ENCODE results near the gene PDCD6IP.
"Not testable (repeated sequence)": the region's sequence is repeated elsewhere in the genome, so short reads cannot be mapped to it uniquely, and the experiment has no call there.

PDCD6IP gene

DNA sequence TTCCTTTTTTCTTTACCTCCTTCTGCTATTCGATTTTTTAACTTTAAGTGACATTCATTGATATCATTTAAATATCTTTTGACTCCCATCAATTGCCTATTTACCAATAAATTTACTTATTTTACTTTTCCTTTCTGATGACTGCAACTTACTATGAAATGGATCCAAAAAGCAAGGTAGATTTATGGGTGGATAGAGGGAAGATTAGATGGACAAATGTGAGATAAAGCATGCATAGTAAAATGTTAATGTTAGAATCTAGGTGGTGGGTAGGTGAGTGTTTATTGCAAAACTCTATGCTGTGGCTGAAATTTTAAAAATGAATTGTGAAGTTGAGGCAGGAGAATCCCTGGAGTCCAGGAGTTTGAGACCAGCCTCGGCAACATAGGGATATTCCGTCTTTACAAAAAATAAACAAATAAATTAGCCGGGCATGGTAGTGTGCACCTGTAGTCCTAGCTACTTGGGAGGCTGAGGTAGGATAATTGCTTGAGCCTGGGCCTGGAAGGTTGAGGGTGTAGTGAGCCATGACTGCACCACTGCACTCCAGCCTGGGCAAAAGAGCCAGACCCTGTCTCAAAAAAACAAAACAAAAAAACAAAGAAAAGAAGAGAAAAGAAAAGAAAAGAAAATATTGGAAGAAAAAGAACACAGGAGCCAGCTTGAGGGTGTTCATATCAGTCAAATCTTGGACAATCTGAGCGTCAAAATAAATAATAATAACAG, 6.1 kb upstream of the PDCD6IP start:
- DNase-seq, result no peak

DNA sequence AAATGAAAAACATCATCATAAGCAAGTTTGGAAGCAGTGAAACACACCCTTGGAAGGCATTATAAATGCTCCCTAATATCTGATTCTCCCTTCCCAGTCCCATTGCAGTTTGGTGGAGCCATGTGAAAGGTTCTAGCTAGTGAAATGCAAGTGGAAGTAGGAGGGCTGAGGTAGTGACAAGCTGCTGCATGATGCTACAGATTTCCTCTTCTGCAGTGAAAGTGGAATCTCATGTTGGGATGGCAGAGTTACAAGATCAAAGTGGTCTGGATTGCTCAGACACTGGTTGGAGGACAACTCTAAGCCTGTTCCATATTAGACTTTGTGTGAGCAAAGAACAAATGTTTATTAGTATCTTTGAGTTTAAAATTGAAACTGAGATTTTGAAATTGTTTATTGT, 3.3 kb upstream of the PDCD6IP start:
- no peak for DNase-seq

DNA sequence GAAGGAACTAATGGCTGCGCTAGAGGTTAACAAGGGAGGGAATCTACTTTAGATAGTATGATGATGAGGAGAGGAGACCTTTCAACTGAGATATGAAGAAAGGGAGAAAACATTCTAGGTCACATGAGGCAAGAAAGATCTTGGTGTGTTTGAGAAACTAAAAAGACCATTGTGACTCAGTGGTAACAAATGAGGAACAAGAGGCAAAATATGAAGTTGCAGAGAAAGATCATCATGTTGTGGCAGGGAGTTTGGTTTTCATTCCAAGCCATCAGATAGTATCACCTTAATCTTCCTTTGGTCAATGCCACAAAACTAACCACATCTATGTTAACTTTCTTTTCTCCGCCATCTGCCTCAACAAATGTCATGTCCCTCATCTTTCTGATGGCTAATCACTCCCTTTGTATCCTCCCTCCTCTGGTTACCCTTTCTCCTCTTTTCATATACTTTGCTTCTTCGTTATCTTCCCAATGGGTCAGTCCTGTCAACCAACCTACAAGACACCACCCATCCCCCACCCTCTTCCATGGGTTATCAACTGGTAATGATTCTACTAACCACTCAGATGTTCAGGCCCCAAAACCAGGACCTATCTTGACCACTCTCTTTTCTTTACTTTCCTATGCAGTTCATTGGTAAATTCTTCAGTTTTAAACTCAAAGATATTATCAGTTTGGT, 2.4 kb upstream of the PDCD6IP start:
- DNase-seq, result no peak

GRCh38 chr3:33798113-33798417, 365 bp upstream of the PDCD6IP start:
- DNase-seq, result peak in 1 of 2 experiments; percentile 62

GRCh38 chr3:33799202-33799551, 747 bp downstream of the PDCD6IP start:
- DNase-seq, result no peak

- DNase-seq, result no peak
These were observed 4.8 kb downstream of the PDCD6IP start for GRCh38 chr3:33803252-33803651.

DNA sequence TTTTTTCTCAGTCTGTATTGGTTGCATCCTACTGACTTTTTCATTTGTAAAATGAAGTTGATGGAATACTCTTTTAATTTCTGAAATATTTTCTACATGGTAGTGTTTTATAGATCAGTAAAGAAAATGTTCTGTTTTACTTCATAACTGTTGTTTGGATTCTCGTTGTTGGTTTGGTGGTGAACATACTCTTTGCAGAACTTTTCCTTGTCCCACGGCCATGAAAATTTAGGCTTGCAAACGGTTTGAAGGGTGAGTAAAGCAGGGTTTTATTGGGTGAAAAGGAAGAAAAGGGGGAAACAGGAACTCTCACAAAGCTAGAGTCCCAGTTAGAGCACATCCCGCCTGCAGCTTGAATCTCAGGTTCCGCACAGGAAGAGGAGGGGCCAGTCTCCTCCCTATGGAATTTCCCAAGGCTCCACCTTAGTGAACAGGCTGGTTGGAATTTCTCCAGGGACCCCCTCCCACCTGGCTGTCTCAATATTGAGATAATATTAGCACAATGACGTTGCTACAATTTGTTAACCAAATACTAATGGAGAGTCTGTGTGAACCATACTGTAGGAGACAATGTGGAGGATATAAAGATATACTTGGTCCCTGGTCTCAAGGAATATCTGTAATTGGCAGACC, 5.6 kb downstream of the PDCD6IP start:
- no peak for DNase-seq

GRCh38 chr3:33807191-33807590, 8.8 kb downstream of the PDCD6IP start:
- no peak for DNase-seq

DNA sequence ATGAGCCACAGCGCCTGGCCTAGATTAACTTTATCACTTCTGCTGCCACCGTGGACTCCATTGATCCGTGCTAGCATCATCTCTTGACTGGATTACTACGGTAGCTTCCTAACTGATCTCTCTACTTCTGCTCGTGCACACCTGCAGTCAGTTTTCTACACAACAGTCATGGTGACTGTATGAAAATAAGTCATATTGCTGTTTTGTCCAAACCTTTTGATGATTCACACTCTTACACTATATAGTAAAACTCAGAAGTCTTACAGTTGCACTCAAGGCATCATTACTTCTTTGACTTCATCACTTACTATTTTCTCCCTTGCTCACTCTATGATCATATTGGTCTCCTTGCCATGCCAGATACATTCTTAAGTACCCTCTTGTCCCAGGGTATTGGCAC, 10.1 kb downstream of the PDCD6IP start:
- no peak for DNase-seq

DNA sequence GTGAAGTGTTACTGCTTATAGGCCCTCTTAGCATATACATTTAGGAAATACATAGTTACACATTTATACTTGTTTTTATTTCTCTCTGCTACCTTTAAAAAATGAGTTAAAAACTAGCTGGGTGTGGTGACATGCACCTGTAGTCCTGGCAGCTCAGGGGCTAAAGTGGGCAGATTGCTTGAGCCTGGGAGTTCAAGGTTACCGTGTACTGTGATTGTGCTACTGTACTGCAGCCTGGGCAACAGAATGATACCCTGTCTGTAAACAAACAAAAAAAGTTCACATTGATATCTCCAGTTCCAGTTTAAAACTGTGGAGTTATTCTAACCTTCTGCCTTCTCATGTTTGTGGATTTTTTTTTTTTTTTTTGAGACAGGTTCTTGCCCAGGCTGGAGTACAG, 12.1 kb downstream of the PDCD6IP start:
- DNase-seq, result no peak

GRCh38 chr3:33821989-33822388, 23.6 kb downstream of the PDCD6IP start:
- no peak for DNase-seq

- no peak for DNase-seq
These were observed 25.4 kb downstream of the PDCD6IP start for GRCh38 chr3:33823821-33824220.

DNA sequence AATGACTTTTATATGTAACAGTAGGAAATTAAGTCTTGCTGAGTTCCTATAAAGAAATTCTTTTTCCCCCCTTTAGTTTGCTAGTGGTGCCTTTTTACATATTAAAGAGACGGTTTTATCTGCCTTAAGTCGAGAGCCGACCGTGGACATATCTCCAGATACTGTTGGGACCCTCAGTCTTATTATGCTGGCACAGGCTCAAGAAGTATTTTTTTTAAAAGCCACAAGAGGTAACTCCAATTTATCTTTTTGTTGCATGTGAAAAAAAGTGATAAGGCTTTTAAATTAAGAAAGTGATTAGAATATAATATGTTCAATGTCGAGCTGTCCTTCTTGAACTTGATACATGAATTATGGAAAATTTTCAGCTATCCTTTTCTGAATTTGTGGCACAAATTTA, 26.7 kb downstream of the PDCD6IP start:
- DNase-seq, result no peak

- no peak for DNase-seq
These were observed 27.8 kb downstream of the PDCD6IP start for GRCh38 chr3:33826206-33826605.

GRCh38 chr3:33826688-33827087, 28.3 kb downstream of the PDCD6IP start:
- no peak for DNase-seq

DNA sequence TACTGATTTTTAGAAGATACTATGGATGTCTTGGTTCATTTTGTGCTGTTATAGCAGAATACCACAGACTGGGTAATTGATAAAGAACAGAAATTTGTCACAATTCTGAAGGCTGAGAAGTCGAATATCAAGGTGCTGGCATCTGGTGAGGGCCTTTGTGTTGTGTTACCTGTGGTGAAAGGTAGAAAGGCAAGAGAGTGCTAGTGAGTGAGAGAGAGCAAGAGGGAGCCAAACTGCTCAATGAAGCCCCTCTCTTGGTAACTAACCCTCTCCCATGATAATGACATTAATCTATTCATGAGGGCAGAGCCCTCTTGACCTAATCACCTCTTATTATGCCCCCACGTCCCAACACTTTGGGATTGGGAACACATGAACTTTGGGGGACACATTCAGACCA, 31.3 kb downstream of the PDCD6IP start:
- no peak for DNase-seq

- DNase-seq, result no peak
These were observed 32.6 kb downstream of the PDCD6IP start for GRCh38 chr3:33831053-33831452.

DNA sequence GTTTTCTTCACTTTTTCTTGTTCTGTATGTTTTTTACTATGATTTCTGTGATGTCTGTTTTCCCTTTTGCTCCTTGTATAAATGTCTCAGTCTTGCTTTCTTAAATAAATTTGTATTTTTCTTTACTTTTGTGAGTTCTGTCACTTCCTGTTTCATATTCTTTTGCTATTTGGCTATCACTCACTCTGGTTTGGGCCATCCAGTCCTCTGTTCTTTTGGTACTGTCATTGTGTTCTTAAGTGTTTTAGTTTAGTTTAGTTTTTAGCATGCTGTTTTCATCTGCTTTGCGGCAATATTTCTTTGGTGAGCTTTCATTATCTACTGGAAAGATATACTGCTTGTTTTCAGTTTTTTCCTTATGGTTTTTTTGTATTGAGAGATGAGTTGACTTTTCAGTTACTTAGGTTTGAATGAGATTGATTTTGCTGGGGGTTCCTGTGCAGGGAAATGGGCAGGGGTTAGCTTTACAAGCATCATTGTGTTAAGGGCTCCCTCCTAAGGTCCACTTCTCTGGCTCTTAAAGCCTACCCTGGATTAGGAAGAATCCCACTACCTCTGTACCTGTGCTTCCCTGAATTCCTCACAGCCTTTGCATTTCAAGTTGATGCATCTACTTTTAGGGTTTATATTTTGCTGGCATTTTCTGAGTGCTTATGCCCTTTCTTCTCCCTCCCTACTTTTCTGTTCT, 35.1 kb downstream of the PDCD6IP start:
- no peak for DNase-seq

DNA sequence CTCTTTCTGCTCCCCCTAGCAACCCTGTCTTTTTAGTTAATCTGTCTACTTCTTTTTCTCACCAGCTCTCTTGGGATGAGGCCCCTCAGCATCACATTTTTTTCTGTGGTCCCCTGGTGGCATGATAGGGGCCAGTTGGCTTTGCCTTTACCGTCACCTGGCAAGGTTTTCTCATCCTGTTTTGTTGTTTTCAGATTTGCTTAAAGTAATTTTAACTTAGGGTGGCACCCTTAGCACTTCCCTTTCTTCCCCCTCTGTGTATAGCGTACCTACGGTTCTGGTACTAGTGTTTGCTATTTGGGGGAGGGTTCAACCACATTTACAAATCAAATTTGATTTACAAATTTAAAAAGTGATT, 35.6 kb downstream of the PDCD6IP start:
- DNase-seq, result no peak

- not testable (repeated sequence) for DNase-seq
These were observed 38.8 kb downstream of the PDCD6IP start for GRCh38 chr3:33837182-33837581.

DNA sequence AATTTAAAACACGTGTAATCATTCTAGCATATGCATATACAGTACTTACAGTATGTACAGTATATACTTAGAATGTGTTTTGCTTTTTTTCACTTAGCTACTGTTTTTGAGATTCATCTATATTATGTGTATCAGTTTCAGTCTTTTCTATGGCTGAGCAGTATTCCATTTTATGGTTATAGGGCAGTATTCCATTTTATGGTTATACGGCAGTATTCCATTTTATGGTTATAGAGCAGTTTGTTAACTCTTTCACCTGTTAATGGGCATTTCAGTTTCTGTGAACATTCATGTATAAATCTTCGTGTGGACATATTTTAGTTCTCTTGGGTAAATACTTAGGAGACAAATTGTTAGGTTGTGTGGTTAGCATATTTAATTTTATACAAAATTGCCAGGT, 40.9 kb downstream of the PDCD6IP start:
- no peak for DNase-seq

- no peak for DNase-seq
These were observed 41.7 kb downstream of the PDCD6IP start for GRCh38 chr3:33840179-33840578.

GRCh38 chr3:33848624-33849347, 50.4 kb downstream of the PDCD6IP start:
- no peak for DNase-seq

Data from cerebellar nuclear complex (tissue), 1 donor.